ENCODE data around the gene GPR26. TPM values are rescaled to one million over a fixed set of nuclear protein-coding genes. Genes with fewer than 3 reads are reported as not detected.

The GPR26 gene
- total RNA-seq, 1 experiment from 2014 or later: 0.07 TPM

DNA sequence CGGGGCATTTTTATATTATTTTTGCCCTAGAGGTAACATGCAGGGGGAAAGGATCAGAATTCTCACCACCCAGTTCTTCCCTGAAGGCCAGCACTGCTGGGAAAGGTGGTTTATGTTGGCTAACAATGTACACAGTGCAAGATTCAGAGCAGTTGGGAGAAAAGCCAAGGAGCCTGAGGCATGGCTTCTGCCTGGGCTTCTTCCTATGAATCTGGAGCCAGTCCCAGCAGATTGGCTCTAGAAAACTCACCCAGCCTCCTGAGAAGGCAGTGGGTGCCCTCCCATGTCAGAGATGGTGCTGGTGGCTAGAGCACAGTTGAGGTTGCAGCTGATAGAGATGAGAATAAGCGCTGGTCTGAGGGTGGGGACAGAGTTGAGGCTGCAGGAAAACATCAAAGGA is 44.7 kb upstream of the GPR26 start:
- H2BK5ac ChIP-seq (ENCODE audit: insufficient read length, low read length): no peak overlapping the region
- H3K9ac ChIP-seq (ENCODE audit: extremely low read depth, insufficient read length, low read length): no peak overlapping the region
- H3K23me2 ChIP-seq (ENCODE audit: insufficient read length, low read depth, low read length, poor library complexity, severe bottlenecking): no peaks in the 10 kb centered on the region
- no peaks in the 10 kb centered on the region for H3K79me1 ChIP-seq (ENCODE audit: insufficient read depth, low read depth, low read length, poor library complexity, severe bottlenecking)
- H2AFZ ChIP-seq (ENCODE audit: low read length): no peak overlapping the region
- no peak for DNase-seq
- peaks cover 34% of the 10 kb centered on the region for H3K27me3 Mint-ChIP-seq (ENCODE audit: low read depth)
- no peak overlapping the region for H4K91ac ChIP-seq (ENCODE audit: insufficient read length, low read depth, low read length)
- H2BK12ac ChIP-seq (ENCODE audit: insufficient read length, low read depth, low read length): no peak overlapping the region
- no peak overlapping the region for H4K5ac ChIP-seq (ENCODE audit: insufficient read length, low read depth, low read length)
- no peaks in the 10 kb centered on the region for H3K4me1 ChIP-seq (ENCODE audit: insufficient read depth, low read length)
- H3K23ac ChIP-seq (ENCODE audit: insufficient read length, low read depth, low read length): no peak overlapping the region
- no peak overlapping the region for H3K14ac ChIP-seq (ENCODE audit: insufficient read depth, low read length)
- no peaks in the 10 kb centered on the region for H3K36me3 Mint-ChIP-seq (ENCODE audit: insufficient read depth in 1 of 3, low read depth in 3 of 3)
- no peak overlapping the region for H3K27ac Mint-ChIP-seq
- no peaks in the 10 kb centered on the region for H3K27me3 ChIP-seq (ENCODE audit: insufficient read depth, low read length)
- TF ChIP-seq, protein P1, sequence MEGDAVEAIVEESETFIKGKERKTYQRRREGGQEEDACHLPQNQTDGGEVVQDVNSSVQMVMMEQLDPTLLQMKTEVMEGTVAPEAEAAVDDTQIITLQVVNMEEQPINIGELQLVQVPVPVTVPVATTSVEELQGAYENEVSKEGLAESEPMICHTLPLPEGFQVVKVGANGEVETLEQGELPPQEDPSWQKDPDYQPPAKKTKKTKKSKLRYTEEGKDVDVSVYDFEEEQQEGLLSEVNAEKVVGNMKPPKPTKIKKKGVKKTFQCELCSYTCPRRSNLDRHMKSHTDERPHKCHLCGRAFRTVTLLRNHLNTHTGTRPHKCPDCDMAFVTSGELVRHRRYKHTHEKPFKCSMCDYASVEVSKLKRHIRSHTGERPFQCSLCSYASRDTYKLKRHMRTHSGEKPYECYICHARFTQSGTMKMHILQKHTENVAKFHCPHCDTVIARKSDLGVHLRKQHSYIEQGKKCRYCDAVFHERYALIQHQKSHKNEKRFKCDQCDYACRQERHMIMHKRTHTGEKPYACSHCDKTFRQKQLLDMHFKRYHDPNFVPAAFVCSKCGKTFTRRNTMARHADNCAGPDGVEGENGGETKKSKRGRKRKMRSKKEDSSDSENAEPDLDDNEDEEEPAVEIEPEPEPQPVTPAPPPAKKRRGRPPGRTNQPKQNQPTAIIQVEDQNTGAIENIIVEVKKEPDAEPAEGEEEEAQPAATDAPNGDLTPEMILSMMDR (conservative IDR thresholded peaks at IDR 0.05): no peak
- H3K9me3 Mint-ChIP-seq: no peaks in the 10 kb centered on the region
- H3K4me2 ChIP-seq (ENCODE audit: insufficient read depth, insufficient read length, low read length): no peak overlapping the region
- no peaks in the 10 kb centered on the region for H3K79me2 ChIP-seq (ENCODE audit: insufficient read depth, low read length)
- no peak overlapping the region for H2BK15ac ChIP-seq (ENCODE audit: low read depth, low read length)
- H3K4ac ChIP-seq (ENCODE audit: low read depth, low read length): no peak overlapping the region
- H3K18ac ChIP-seq (ENCODE audit: insufficient read length, low read depth, low read length): no peak overlapping the region
- no peak overlapping the region for H3K27ac ChIP-seq (ENCODE audit: insufficient read length, low read depth, low read length)
- H3K4me1 Mint-ChIP-seq: no peaks in the 10 kb centered on the region
- H3K9me3 ChIP-seq (ENCODE audit: control insufficient read depth, low read depth, low read length): no peaks in the 10 kb centered on the region
- no peak overlapping the region for H2BK120ac ChIP-seq (ENCODE audit: low read depth, low read length, poor library complexity, severe bottlenecking)
- H2AK5ac ChIP-seq (ENCODE audit: insufficient read length, low read length): no peak overlapping the region
- no peak overlapping the region for H2BK20ac ChIP-seq (ENCODE audit: low read depth, low read length, poor library complexity, severe bottlenecking)
- H3K4me3 Mint-ChIP-seq: no peak overlapping the region
- no peak overlapping the region for H3T11ph ChIP-seq (ENCODE audit: low read length)
- WGBS (ENCODE audit: extremely low coverage, insufficient read length, low lambda C conversion rate): no CpG with 5 or more reads among the region's 2 CpGs
- no peak overlapping the region for H4K8ac ChIP-seq (replicated peaks; ENCODE audit: insufficient read length, low read depth, low read length)
- no peak overlapping the region for H3K56ac ChIP-seq (ENCODE audit: insufficient read length, low read depth, low read length)
- H4K20me1 ChIP-seq (ENCODE audit: control insufficient read depth, insufficient read depth, insufficient read length): no peaks in the 10 kb centered on the region

All from H9 (cell line).